Measurements from ENCODE around the gene SPARC.

The SPARC gene

GRCh38 chr5:151679421-151680155 is 7.1 kb downstream of the SPARC start:
- no peak for DNase-seq (ENCODE audit: low read depth in 2 of 3, low spot score in 2 of 3)

GRCh38 chr5:151678713-151679112 is 8.0 kb downstream of the SPARC start:
- DNase-seq (ENCODE audit: low read depth in 2 of 3, low spot score in 2 of 3): no peak

GRCh38 chr5:151677776-151678545 is 8.8 kb downstream of the SPARC start:
- DNase-seq (ENCODE audit: low read depth in 2 of 3, low spot score in 2 of 3): no peak

GRCh38 chr5:151676719-151677118 is 10.0 kb downstream of the SPARC start:
- DNase-seq (ENCODE audit: low read depth in 2 of 3, low spot score in 2 of 3): no peak

GRCh38 chr5:151676314-151676712 is 10.4 kb downstream of the SPARC start:
- no peak for DNase-seq (ENCODE audit: low read depth in 2 of 3, low spot score in 2 of 3)

GRCh38 chr5:151675611-151676313 is 11.0 kb downstream of the SPARC start:
- no peak for DNase-seq (ENCODE audit: low read depth in 2 of 3, low spot score in 2 of 3)

- no peak for DNase-seq (ENCODE audit: low read depth in 2 of 3, low spot score in 2 of 3)
Measured at GRCh38 chr5:151674626-151675610, 11.8 kb downstream of the SPARC start.

GRCh38 chr5:151673421-151673820 is 13.3 kb downstream of the SPARC start:
- DNase-seq (ENCODE audit: low read depth in 2 of 3, low spot score in 2 of 3): no peak

- no peak for DNase-seq (ENCODE audit: low read depth in 2 of 3, low spot score in 2 of 3)
Measured at GRCh38 chr5:151672516-151672915, 14.2 kb downstream of the SPARC start.

- DNase-seq (ENCODE audit: low read depth in 2 of 3, low spot score in 2 of 3): no peak
Measured at GRCh38 chr5:151671950-151672349, 14.8 kb downstream of the SPARC start.

GRCh38 chr5:151670953-151671636 is 15.6 kb downstream of the SPARC start:
- no peak for DNase-seq (ENCODE audit: low read depth in 2 of 3, low spot score in 2 of 3)

- DNase-seq (ENCODE audit: low read depth in 2 of 3, low spot score in 2 of 3): no peak
Measured at GRCh38 chr5:151670083-151670686, 16.5 kb downstream of the SPARC start.

- no peak for DNase-seq (ENCODE audit: low read depth in 2 of 3, low spot score in 2 of 3)
Measured at GRCh38 chr5:151667083-151667482, 19.6 kb downstream of the SPARC start.

- DNase-seq (ENCODE audit: low read depth in 2 of 3, low spot score in 2 of 3): no peak
Measured at GRCh38 chr5:151665613-151666012, 21.1 kb downstream of the SPARC start.

GRCh38 chr5:151664694-151665585 is 21.8 kb downstream of the SPARC start:
- DNase-seq (ENCODE audit: low read depth in 2 of 3, low spot score in 2 of 3): no peak

GRCh38 chr5:151663617-151664293 is 23.0 kb downstream of the SPARC start:
- no peak for DNase-seq (ENCODE audit: low read depth in 2 of 3, low spot score in 2 of 3)

GRCh38 chr5:151662805-151663204 is 23.9 kb downstream of the SPARC start:
- DNase-seq (ENCODE audit: low read depth in 2 of 3, low spot score in 2 of 3): no peak

Measured in activated CD8-positive, alpha-beta memory T cell treated with anti-CD3 and anti-CD28 coated beads for 48 hours (primary cell).